Right atrium auricular region (tissue), 2 donors: ENCODE results near the gene TGFBR3. TPM values are rescaled to one million over a fixed set of nuclear protein-coding genes. Genes with fewer than 3 reads are reported as not detected.

ENCODE experiments used
- DNase-seq: peaks from one replicate; pipeline ENCODE4 v3.0.0-alpha.2; 2019; ENCODE audit warnings: low spot score
- H3K27ac ChIP-seq, 2 donors: fragments of 200-600 bp; sonication (generic); 1 replicate in 1 of 2; 2 replicates in 1 of 2; pipeline ENCODE4 v1.5.1; 2016 to 2019
- H3K27me3 ChIP-seq, 2 donors: fragments of 200-600 bp; sonication (generic); one replicate each; pipeline versions ENCODE4 v1.5.1 to v1.6.0; 2017 to 2019
- H3K36me3 ChIP-seq: fragments of 200-600 bp; sonication (generic); one replicate; pipeline ENCODE4 v1.5.1; 2016
- H3K4me1 ChIP-seq, 2 donors: fragments of 200-600 bp; sonication (generic); one replicate each; pipeline versions ENCODE4 v1.5.1 to v1.6.0; 2017 to 2019
- H3K4me3 ChIP-seq, 2 donors: fragments of 200-600 bp; sonication (generic); 1 replicate in 1 of 2; 2 replicates in 1 of 2; pipeline ENCODE4 v1.5.1; 2017 to 2019; ENCODE audit warnings: mild to moderate bottlenecking in 1 of 2, moderate library complexity in 1 of 2
- H3K9me3 ChIP-seq, 2 donors: fragments of 200-600 bp; sonication (generic); one replicate each; pipeline ENCODE4 v1.5.1; 2019
- total RNA-seq, 2 donors: library from RNA; depleted of rRNA; stranded (reverse); fragments of >200 nt; gene quantifications; one replicate each; pipeline ENCODE4 v1.1.0, GENCODE V29; 2016
- TF ChIP-seq, protein P1 (sequence below), 2 donors: fragments of 200-600 bp; sonication (generic); IDR thresholded peaks; one replicate each; pipeline ENCODE4 v1.5.1; 2019; ENCODE audit warnings: antibody characterized with exemption in 2 of 2

TGFBR3 gene
- total RNA-seq, 2 donors from 2014 or later, result 40.5 to 64.8 TPM

DNA sequence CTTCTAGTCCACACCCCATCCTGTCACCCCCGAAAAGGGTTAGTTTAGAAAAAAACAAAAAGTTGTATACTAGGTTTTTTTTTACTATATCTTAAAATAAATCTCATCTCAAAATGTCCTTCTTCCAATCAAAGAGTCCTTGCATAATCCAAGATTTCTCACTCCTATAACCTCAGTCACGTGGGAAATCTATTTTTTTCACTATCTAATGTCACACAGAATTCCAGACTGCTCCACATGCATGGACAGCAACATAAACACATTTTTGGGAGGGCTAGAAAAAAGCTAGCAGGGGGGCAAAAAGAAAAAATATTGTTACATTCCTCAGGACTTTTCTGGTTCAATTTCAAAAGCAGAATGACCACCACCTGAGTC is 39.3 kb downstream of the TGFBR3 start:
- TF ChIP-seq, protein P1, sequence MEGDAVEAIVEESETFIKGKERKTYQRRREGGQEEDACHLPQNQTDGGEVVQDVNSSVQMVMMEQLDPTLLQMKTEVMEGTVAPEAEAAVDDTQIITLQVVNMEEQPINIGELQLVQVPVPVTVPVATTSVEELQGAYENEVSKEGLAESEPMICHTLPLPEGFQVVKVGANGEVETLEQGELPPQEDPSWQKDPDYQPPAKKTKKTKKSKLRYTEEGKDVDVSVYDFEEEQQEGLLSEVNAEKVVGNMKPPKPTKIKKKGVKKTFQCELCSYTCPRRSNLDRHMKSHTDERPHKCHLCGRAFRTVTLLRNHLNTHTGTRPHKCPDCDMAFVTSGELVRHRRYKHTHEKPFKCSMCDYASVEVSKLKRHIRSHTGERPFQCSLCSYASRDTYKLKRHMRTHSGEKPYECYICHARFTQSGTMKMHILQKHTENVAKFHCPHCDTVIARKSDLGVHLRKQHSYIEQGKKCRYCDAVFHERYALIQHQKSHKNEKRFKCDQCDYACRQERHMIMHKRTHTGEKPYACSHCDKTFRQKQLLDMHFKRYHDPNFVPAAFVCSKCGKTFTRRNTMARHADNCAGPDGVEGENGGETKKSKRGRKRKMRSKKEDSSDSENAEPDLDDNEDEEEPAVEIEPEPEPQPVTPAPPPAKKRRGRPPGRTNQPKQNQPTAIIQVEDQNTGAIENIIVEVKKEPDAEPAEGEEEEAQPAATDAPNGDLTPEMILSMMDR (IDR thresholded peaks at IDR 0.05), result no peak
- H3K9me3 ChIP-seq, result peaks cover 0 to 9% of the 10 kb centered on the region in 2 donors
- H3K27ac ChIP-seq, result peak overlapping the region; percentile 74 to 87
- no peaks in the 10 kb centered on the region for H3K27me3 ChIP-seq
- H3K4me1 ChIP-seq, result peaks cover 0 to 51% of the 10 kb centered on the region in 2 donors
- H3K4me3 ChIP-seq, result no peak overlapping the region
- H3K36me3 ChIP-seq, result peaks cover 3% of the 10 kb centered on the region
- DNase-seq, result no peak

DNA sequence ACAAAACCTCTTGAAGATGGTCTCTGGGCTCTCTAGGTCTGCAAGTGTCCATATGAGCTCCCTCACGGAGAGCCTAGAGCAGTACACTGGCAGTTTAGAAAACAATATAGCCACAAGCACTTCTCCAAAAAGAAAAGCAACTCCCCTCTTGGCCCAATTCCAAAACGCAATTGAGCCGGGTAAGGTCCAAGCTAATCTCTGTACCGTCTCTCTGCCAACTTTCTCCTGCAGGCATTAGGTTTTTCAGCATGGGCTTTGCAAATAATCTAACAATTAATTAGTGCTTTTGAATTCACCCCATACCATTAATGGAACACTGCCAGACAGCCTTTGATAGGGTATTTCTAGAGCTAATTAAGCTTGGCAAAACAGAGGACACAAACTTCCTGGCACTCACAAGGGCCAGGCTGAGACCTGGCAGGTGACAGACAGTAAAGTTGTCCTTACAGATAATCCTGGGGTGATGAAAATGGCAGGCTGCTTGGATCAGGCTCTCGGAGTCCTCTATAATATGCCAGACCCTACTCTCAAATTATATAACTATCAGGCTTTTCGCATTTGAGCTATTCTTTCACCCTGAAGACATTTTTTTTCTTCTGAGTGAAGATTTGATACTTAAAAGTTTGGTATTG is 39.8 kb downstream of the TGFBR3 start:
- TF ChIP-seq, protein P1 (IDR thresholded peaks at IDR 0.05), result no peak
- Histone ChIP-seq H3K4me3 (no peak overlapping the region), H3K36me3 (peaks cover 3% of the 10 kb centered on the region), H3K27ac (peak overlapping the region; percentile 74 to 87), H3K9me3 (peaks cover 0 to 9% of the 10 kb centered on the region in 2 donors), H3K27me3 (no peaks in the 10 kb centered on the region), H3K4me1 (peaks cover 0 to 47% of the 10 kb centered on the region in 2 donors)
- peak; percentile 68 for DNase-seq

DNA sequence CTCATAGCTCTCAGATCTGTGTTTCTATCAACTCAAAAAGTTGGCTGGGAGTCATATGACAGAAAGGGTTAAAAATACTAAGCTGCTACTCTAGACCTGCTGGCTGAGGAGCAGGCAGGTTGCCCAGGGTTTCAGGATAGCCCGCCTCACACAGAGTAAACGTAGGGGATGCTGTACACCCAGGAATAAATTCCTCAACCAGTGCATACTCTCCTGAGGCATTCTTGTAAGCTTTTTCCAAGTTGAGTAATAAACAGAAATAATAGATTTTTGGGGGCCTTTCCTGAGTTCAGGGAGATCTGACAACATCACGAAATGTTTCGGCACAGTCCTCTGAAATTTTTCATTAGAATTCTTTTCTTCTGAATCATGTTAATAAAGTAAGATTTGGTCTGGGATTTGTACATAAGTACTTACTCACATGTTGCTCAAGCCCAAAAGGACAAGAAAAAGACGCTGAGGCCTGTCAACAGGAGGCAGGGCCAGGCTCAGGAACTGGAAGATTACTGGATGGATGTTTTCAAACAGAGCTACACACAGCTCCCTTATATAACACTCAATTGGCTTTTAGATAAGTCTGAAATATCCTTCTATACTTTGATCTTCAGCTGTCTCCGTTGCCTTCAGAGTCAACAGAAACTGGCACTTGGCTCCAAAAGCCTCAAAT is 41.0 kb downstream of the TGFBR3 start:
- DNase-seq, result peak; percentile 89
- Histone ChIP-seq H3K27ac (peak overlapping the region; percentile 74 to 87), H3K36me3 (peaks cover 3% of the 10 kb centered on the region), H3K4me1 (peaks cover 0 to 40% of the 10 kb centered on the region in 2 donors), H3K9me3 (peaks cover 0 to 9% of the 10 kb centered on the region in 2 donors), H3K27me3 (no peaks in the 10 kb centered on the region), H3K4me3 (no peak overlapping the region)
- TF ChIP-seq, protein P1 (IDR thresholded peaks at IDR 0.05), result no peak

DNA sequence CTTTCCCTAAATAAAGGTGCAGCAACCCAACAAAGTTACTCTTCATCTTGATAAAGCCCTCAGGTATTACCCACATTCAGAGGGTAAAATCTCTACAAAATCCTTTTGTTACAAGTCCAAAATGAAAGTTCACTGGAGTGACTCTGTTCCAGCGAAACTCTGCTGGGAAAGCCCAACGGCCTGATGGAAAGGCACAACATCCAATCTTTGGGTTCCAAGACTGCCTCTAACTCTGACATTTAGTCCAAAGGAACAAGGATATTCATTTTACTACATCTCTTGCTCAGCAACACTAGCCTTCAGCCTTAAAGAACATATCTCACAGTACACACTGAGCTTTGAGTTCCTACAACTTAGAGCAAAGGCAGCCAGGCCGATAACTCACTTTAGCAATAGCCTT is 42.1 kb downstream of the TGFBR3 start:
- TF ChIP-seq, protein P1 (IDR thresholded peaks at IDR 0.05), result no peak
- H3K4me3 ChIP-seq, result no peak overlapping the region
- peaks cover 3% of the 10 kb centered on the region for H3K36me3 ChIP-seq
- H3K27ac ChIP-seq, result peak overlapping the region in 1 of 2 donors; percentile 87
- no peaks in the 10 kb centered on the region for H3K27me3 ChIP-seq
- peaks cover 0 to 9% of the 10 kb centered on the region in 2 donors for H3K9me3 ChIP-seq
- DNase-seq, result no peak
- peaks cover 0 to 43% of the 10 kb centered on the region in 2 donors for H3K4me1 ChIP-seq

DNA sequence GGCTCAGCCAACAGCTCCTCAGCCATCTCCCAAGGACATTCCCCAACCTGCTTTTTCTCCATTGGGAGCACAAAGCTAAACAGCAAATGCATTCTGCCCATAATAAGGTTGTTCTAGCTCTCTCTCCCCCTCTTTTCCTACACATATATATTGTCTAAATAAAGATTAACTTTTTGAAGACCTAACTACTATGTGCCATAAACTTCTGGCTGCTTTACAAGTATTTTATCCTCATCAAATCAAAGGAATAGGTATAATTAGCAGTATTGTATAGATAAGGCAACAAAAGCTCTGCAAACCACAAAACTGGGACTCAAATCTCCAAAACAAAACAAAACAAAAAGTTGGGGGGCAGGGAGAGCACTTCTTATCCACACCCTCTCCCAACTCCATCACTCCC is 43.4 kb downstream of the TGFBR3 start:
- Histone ChIP-seq H3K27ac (no peak overlapping the region), H3K36me3 (peaks cover 3% of the 10 kb centered on the region)
- TF ChIP-seq, protein P1 (IDR thresholded peaks at IDR 0.05), result no peak

More for the DNA sequence above, 43.4 kb downstream of the TGFBR3 start:
- Histone ChIP-seq H3K9me3 (peaks cover 0 to 9% of the 10 kb centered on the region in 2 donors), H3K4me3 (no peak overlapping the region), H3K4me1 (peaks cover 0 to 35% of the 10 kb centered on the region in 2 donors), H3K27me3 (no peaks in the 10 kb centered on the region)
- no peak for DNase-seq
